Stimulated activated memory B cell treated with anti-CD40 and anti-IgM and Interleukin-4, amounts not matched to agents 10 μg/mL and 1 μg/mL and 100 μg/mL, for 72 hours (primary cell): Measurements from ENCODE around the gene SSU72.
"Not testable (repeated sequence)": the region's sequence is repeated elsewhere in the genome, so short reads cannot be mapped to it uniquely, and the experiment has no call there.

ENCODE experiments used
- ATAC-seq: fragments of 150-1000 bp; cut with Tn5 transposase; 2 replicates; pipeline ENCODE4 v1.10.0; 2021
- H3K27ac Mint-ChIP-seq: one replicate; pipeline ENCODE4 v1.8.0; 2022; ENCODE audit warnings: mild to moderate bottlenecking, mixed read lengths
- H3K27me3 Mint-ChIP-seq: one replicate; pipeline ENCODE4 v1.8.0; 2022; ENCODE audit warnings: mixed read lengths
- H3K36me3 Mint-ChIP-seq: one replicate; pipeline ENCODE4 v1.8.0; 2022; ENCODE audit warnings: mixed read lengths
- H3K4me1 Mint-ChIP-seq: one replicate; pipeline ENCODE4 v1.8.0; 2022; ENCODE audit warnings: mixed read lengths
- H3K4me3 Mint-ChIP-seq: one replicate; pipeline ENCODE4 v1.8.0; 2022; ENCODE audit warnings: mild to moderate bottlenecking, moderate library complexity, mixed read lengths
- H3K9me3 Mint-ChIP-seq: one replicate; pipeline ENCODE4 v1.8.0; 2022; ENCODE audit warnings: mixed read lengths

The SSU72 gene

GRCh38 chr1:1561801-1562470 lies 12.7 kb downstream of the SSU72 start:
- no peak for ATAC-seq
- Mint-ChIP-seq H3K9me3 (no peaks in the 10 kb centered on the region), H3K4me1 (peaks cover 26% of the 10 kb centered on the region), H3K4me3 (no peak overlapping the region), H3K36me3 (peaks cover 30% of the 10 kb centered on the region), H3K27me3 (no peaks in the 10 kb centered on the region), H3K27ac (no peak overlapping the region)

GRCh38 chr1:1560178-1560577 lies 14.5 kb downstream of the SSU72 start:
- Mint-ChIP-seq H3K4me3 (no peak overlapping the region), H3K27ac (no peak overlapping the region), H3K36me3 (peaks cover 29% of the 10 kb centered on the region), H3K27me3 (no peaks in the 10 kb centered on the region), H3K4me1 (peaks cover 22% of the 10 kb centered on the region), H3K9me3 (no peaks in the 10 kb centered on the region)
- ATAC-seq: no peak

- Mint-ChIP-seq H3K27me3 (no peaks in the 10 kb centered on the region), H3K4me1 (peaks cover 24% of the 10 kb centered on the region), H3K27ac (no peak overlapping the region), H3K36me3 (peaks cover 19% of the 10 kb centered on the region), H3K4me3 (no peak overlapping the region), H3K9me3 (no peaks in the 10 kb centered on the region)
- no peak for ATAC-seq
Measured at GRCh38 chr1:1559066-1559465, 15.6 kb downstream of the SSU72 start.

GRCh38 chr1:1558591-1558990 lies 16.1 kb downstream of the SSU72 start:
- no peak for ATAC-seq
- H3K36me3 Mint-ChIP-seq: peaks cover 14% of the 10 kb centered on the region

GRCh38 chr1:1557688-1558087 lies 17.0 kb downstream of the SSU72 start:
- not testable (repeated sequence) for H3K4me3 Mint-ChIP-seq, H3K9me3 Mint-ChIP-seq, H3K27me3 Mint-ChIP-seq, ATAC-seq, H3K27ac Mint-ChIP-seq
- Mint-ChIP-seq H3K36me3 (peaks cover 12% of the 10 kb centered on the region), H3K4me1 (peaks cover 24% of the 10 kb centered on the region)

More at GRCh38 chr1:1558591-1558990, 16.1 kb downstream of the SSU72 start:
- Mint-ChIP-seq H3K4me3 (no peak overlapping the region), H3K27ac (no peak overlapping the region), H3K9me3 (no peaks in the 10 kb centered on the region), H3K4me1 (peaks cover 24% of the 10 kb centered on the region), H3K27me3 (no peaks in the 10 kb centered on the region)

GRCh38 chr1:1556961-1557360 lies 17.7 kb downstream of the SSU72 start:
- ATAC-seq, H3K36me3 Mint-ChIP-seq, H3K27me3 Mint-ChIP-seq, H3K9me3 Mint-ChIP-seq, H3K4me3 Mint-ChIP-seq, H3K27ac Mint-ChIP-seq: not testable (repeated sequence)
- H3K4me1 Mint-ChIP-seq: peaks cover 23% of the 10 kb centered on the region

GRCh38 chr1:1556505-1556904 lies 18.2 kb downstream of the SSU72 start:
- H3K36me3 Mint-ChIP-seq: peaks cover 5% of the 10 kb centered on the region
- H3K27ac Mint-ChIP-seq: no peak overlapping the region
- no peaks in the 10 kb centered on the region for H3K27me3 Mint-ChIP-seq
- H3K4me1 Mint-ChIP-seq: peaks cover 18% of the 10 kb centered on the region
- no peak for ATAC-seq
- H3K4me3 Mint-ChIP-seq: no peak overlapping the region
- H3K9me3 Mint-ChIP-seq: no peaks in the 10 kb centered on the region

GRCh38 chr1:1554926-1555915 lies 19.4 kb downstream of the SSU72 start:
- no peak for ATAC-seq
- no peaks in the 10 kb centered on the region for H3K36me3 Mint-ChIP-seq
- no peak overlapping the region for H3K27ac Mint-ChIP-seq
- H3K4me1 Mint-ChIP-seq: peaks cover 17% of the 10 kb centered on the region
- no peak overlapping the region for H3K4me3 Mint-ChIP-seq
- H3K9me3 Mint-ChIP-seq: no peaks in the 10 kb centered on the region
- H3K27me3 Mint-ChIP-seq: no peaks in the 10 kb centered on the region

GRCh38 chr1:1554550-1554925 lies 20.1 kb downstream of the SSU72 start:
- Mint-ChIP-seq H3K4me1 (peaks cover 17% of the 10 kb centered on the region), H3K27me3 (no peaks in the 10 kb centered on the region), H3K9me3 (no peaks in the 10 kb centered on the region), H3K4me3 (no peak overlapping the region), H3K27ac (no peak overlapping the region), H3K36me3 (no peaks in the 10 kb centered on the region)
- ATAC-seq: no peak

GRCh38 chr1:1553821-1554494 lies 20.7 kb downstream of the SSU72 start:
- Mint-ChIP-seq H3K4me1 (peaks cover 16% of the 10 kb centered on the region), H3K27ac (no peak overlapping the region), H3K36me3 (no peaks in the 10 kb centered on the region), H3K27me3 (no peaks in the 10 kb centered on the region), H3K4me3 (no peak overlapping the region), H3K9me3 (no peaks in the 10 kb centered on the region)
- no peak for ATAC-seq

- Mint-ChIP-seq H3K27ac (no peak overlapping the region), H3K36me3 (no peaks in the 10 kb centered on the region), H3K4me1 (peaks cover 5% of the 10 kb centered on the region), H3K4me3 (no peak overlapping the region), H3K9me3 (no peaks in the 10 kb centered on the region), H3K27me3 (no peaks in the 10 kb centered on the region)
- ATAC-seq: no peak
Measured at GRCh38 chr1:1552263-1552639, 22.4 kb downstream of the SSU72 start.

- Mint-ChIP-seq H3K27ac (no peak overlapping the region), H3K27me3 (no peaks in the 10 kb centered on the region), H3K4me3 (no peak overlapping the region), H3K4me1 (peaks cover 5% of the 10 kb centered on the region), H3K36me3 (no peaks in the 10 kb centered on the region), H3K9me3 (no peaks in the 10 kb centered on the region)
- no peak for ATAC-seq
Measured at GRCh38 chr1:1551524-1552262, 23.0 kb downstream of the SSU72 start.

GRCh38 chr1:1550591-1551432 lies 23.9 kb downstream of the SSU72 start:
- Mint-ChIP-seq H3K9me3 (no peaks in the 10 kb centered on the region), H3K27me3 (no peaks in the 10 kb centered on the region), H3K36me3 (no peaks in the 10 kb centered on the region), H3K4me3 (no peak overlapping the region), H3K27ac (no peak overlapping the region), H3K4me1 (peaks cover 5% of the 10 kb centered on the region)
- ATAC-seq: no peak

- Mint-ChIP-seq H3K36me3 (no peaks in the 10 kb centered on the region), H3K4me3 (no peak overlapping the region), H3K9me3 (no peaks in the 10 kb centered on the region), H3K27me3 (no peaks in the 10 kb centered on the region), H3K4me1 (peaks cover 1% of the 10 kb centered on the region), H3K27ac (no peak overlapping the region)
- no peak for ATAC-seq
Measured at GRCh38 chr1:1550087-1550486, 24.6 kb downstream of the SSU72 start.
